GM19351 (cell line): ENCODE measurements around the gene ACYP2.
A peak's percentile ranks its signal among the peaks of the same experiment; 100 is the strongest.
"Not testable (repeated sequence)": the region's sequence is repeated elsewhere in the genome, so short reads cannot be mapped to it uniquely, and the experiment has no call there.

ENCODE experiments used
- ATAC-seq: cut with Tn5 transposase; IDR thresholded peaks from one replicate; pipeline ENCODE4 v1.9.1; 2021; ENCODE audit warnings: mild to moderate bottlenecking, moderate library complexity; ENCODE audit not compliant: unreplicated experiment

ACYP2 gene

DNA sequence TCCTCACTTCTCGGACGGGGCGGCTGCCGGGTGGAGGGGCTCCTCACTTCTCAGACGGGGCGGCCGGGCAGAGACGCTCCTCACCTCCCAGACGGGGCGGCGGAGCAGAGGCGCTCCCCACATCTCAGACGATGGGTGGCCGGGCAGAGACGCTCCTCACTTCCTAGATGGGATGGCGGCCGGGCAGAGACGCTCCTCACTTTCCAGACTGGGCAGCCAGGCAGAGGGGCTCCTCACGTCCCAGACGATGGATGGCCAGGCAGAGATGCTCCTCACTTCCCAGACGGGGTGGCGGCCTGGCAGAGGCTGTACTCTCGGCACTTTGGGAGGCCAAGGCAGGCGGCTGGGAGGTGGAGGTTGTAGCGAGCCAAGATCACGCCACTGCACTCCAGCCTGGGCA is 19.3 kb upstream of the ACYP2 start:
- not testable (repeated sequence) for ATAC-seq

DNA sequence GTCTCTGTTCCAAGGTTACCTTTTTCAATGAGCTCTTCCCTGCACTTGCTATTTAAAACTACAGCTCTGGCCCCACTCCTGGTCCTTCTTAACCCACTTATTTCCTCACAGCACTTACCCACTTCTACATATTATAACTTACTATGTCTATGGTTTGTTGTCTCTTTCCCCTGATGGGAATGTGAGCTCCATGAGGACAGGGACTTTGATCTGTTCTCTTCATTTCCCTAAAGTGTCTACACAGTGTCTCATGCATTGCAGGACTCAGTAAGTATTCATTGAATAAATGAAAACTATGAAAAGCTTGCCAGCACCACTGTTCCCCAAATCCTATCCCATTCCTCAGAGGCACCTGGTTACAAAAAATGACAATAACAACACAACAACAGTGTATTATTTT is 18.3 kb upstream of the ACYP2 start:
- no peak for ATAC-seq

DNA sequence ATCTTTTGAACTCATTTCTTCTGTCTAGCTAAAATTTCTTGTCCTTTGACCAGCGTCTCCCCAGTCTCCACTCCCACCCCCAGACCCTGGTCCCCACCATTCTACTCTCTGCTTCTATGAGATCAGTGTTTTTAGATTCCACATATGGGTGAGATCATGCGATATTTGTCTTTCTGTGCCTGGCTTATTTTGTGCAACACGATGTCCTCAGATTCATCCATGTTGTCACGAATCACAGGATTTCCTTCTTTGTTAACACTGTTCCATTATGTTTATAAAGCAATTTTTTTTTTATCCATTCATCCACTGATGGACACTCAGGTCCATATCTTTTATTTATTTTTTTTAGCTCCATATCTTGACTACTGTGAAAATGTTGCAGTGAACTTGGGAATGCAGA is 16.0 kb upstream of the ACYP2 start:
- no peak for ATAC-seq

- ATAC-seq, result peak; percentile 76
Measured at GRCh38 chr2:54099829-54100585, 15.4 kb upstream of the ACYP2 start.

GRCh38 chr2:54100772-54101171 is 14.6 kb upstream of the ACYP2 start:
- no peak for ATAC-seq

GRCh38 chr2:54103454-54104314 is 11.7 kb upstream of the ACYP2 start:
- peak; percentile 43 for ATAC-seq

- peak; percentile 70 for ATAC-seq
Measured at GRCh38 chr2:54106631-54107454, 8.6 kb upstream of the ACYP2 start.

GRCh38 chr2:54107455-54107764 is 8.0 kb upstream of the ACYP2 start:
- no peak for ATAC-seq

- ATAC-seq, result no peak
Measured at GRCh38 chr2:54107903-54108615, 7.4 kb upstream of the ACYP2 start.

GRCh38 chr2:54109848-54110247 is 5.6 kb upstream of the ACYP2 start:
- no peak for ATAC-seq

DNA sequence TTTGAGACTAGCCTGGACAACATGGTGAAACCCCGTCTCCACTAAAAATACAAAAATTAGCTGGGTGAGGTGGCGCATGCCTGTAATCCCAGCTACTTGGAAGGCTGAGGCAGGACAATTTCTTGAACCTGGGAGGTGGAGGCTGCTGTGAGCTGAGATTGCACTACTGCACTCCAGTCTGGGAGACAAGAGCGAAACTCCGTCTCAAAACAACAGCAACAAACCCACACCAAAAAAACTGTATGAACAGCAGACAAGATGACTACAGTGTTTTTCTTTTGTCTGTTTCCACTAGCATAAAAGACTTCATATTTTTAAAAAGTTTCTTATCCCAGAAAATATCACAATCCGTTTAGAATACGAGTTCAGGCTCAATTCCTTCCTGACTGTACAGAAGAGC is 936 bp upstream of the ACYP2 start:
- ATAC-seq, result not testable (repeated sequence)

DNA sequence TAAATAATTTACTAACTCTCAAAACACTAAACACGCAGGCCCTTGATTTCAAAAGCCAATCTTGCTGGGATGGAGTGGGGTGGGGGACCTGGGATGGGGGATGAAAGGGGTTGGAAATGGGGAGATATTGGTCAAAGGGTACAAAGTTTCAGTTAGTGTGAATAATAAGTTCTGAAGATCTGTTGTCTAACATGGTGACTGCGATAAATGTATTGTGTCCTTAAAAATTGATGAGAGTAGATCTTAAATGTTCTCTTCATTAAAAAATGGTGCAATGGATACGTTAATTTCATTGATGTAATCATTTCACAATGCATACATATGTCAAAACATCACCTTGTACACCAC is 505 bp upstream of the ACYP2 start:
- no peak for ATAC-seq

DNA sequence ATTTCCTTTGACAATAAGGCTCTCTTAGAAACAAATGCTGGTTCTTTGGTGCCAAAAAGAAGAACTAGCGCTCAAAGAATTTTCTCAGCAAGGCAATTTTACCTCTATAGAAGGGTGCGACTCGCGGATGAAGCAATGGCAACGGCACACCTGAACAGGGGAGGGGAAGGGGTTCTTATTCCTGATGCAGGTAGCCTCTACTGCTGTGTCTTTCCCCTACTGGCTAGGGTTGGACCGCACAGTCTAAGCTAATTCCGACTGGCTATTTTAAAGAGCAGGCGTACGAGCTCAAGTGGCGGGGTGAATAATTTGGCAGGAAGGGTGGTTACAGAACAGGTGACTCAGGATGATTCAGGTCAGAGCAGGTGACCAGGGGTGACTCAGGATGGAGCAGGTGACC is 1.2 kb downstream of the ACYP2 start:
- not testable (repeated sequence) for ATAC-seq

DNA sequence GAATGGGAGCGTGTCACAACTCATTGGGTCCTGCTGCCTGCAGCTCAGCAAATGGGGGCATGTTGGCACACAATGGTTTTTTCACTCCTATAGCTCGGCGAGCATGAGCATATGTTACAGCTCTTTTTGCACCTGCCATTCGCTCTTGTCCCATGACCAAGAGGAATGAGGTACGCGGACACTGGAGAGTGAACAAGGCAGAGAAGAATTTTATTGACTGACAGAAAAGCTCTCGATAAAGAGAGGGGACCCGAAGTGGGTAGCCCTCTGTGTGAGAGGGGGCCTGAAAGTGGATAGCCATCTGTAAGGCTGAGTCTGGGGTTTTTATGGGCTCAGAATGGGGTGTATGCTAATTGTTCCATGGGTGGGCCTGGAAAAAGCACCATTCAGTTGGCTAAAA is 5.5 kb downstream of the ACYP2 start:
- no peak for ATAC-seq

DNA sequence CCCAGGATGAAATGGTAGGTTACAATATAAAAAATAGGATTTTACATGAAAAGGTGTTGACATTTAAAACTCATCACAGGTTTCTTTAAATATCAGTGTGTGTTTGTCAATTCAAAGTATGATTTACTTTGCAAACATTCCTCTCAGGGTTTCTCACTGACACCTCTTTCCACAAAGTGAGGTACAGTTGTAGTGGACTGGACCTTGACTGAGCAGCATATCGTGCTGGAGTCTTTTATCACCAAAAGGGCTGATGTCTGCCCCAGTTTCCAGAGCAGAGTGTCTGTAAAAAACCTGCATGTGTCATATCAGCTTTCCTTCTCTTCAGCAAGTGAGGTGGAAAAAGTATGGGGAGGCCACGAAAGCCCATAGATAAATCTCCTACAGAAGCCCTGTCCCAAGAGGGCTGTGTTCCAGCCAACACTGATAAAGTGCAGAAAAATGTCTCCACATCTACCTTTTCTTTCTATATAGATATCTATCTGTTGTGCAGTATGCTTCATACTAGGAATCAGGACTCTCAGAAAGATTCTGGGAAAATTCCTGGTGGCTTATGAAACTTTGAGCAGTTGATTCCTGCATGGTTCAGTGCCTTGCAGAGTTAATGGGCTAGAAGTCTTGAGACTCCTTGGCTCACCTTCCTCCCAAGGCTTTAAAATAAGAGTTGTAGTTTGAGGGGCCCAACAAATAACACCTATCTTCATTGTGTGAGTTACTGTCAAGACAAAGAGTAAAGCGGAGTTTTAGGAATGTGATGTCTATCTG is 6.9 kb downstream of the ACYP2 start:
- ATAC-seq, result no peak

DNA sequence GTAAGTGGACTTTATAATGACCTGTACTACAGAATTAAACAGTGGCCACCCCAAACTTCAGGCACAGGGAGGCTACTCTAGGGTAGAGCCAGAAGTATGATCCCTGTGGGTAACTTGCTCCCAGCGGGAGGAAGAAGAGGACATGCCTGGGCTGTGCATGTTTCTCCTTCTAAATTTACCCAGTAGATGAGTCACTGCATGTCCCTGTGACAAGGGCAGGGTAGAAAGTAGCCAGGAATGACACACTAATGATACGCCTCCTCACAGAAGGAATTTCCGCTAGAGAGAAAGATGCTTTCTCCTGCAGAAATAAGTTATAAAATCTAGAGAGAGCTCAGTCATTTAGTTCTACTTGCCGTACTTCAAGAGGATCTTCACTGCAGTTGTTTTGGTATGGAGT is 7.5 kb downstream of the ACYP2 start:
- no peak for ATAC-seq

DNA sequence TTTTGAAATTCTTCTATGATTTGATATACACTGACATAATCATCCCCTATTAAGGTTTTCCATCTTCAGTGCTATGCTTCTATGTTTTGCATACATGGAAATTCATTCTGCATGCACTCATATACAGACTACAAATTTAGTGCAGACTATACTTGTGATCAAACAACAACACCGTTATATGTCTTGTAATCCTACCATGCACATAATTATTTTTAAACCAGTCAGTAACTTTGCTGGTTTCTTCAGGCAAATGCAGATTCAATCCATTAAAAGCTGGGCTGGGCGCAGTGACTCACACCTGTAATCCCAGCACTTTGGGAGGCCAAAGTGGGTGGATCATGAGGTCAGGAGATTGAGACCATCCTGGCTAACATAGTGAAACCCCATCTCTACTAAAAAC is 11.8 kb downstream of the ACYP2 start:
- ATAC-seq, result not testable (repeated sequence)

DNA sequence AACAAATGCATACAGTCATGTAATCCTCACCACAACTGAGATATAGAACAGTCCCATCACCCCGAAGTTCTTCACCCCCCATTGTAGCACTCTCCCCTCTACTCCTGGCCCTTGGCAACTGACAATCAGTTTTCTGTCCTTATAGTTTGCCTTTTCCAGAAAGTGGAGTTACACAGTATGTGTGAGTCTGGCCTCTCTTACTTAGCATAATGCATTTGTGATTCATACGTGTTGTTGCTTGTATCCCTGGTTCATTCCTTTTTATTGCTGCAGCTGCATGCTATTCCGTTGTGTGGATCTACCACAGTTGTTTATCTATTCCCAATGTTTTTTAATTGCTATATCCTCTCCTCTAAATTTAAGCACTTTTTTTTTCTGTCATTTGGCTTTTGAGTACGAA is 17.6 kb downstream of the ACYP2 start:
- ATAC-seq, result no peak

GRCh38 chr2:54139210-54139609 is 23.8 kb downstream of the ACYP2 start:
- ATAC-seq, result no peak

- ATAC-seq, result no peak
Measured at GRCh38 chr2:54143780-54144179, 28.4 kb downstream of the ACYP2 start.
